NCI-H2171 (cell line): Measurements from ENCODE around the gene FAM216A.
"Not testable (repeated sequence)": the region's sequence is repeated elsewhere in the genome, so short reads cannot be mapped to it uniquely, and the experiment has no call there.

Experiments used
- DNase-seq: peaks from one replicate; lab custom pipeline; 2025; lab: John Stamatoyannopoulos, UW

FAM216A gene

DNA sequence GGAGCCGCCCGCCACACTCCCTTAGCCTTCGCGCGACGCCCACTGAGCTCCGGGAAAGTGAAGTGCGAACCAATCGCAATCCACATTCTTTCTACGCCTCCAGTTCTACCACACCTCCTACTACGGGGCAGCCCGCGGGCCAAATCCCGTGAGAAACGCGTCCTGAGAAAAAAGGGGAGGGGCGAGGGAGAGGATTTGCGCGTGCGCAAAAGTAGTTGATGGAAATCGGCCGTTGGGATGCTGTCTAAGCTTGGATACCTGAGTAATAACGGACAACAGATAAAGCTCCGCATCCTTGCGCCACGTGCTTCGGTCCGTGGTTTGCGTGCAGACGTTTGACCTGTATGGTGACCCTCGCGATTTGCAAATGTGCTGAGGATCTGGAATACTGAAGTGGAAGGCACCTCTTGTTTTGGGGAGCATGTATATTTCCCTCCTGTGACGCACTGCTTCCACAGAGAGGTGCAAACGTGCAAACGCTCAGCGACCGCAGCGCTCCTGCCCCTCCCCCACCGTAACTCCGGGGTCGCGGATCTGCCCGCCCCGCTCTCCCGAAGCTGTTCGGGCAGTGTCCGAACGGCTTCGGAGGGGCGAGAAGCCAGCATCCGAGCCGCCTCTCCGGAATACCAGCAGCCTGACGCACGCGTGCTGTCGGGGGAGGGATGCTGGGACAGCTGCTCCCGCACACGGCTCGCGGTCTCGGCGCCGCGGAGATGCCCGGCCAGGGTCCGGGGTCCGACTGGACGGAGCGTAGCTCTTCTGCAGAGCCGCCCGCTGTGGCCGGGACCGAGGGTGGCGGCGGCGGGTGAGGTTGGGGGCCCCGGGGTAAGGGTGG, at the start of gene FAM216A, which contains the start of gene GPN3:
Gene FAM216A, plus strand, starts transcription at position 632 of the 835 bp plus-strand sequence. Its CDS starts 31 bp downstream, at position 663.
Gene GPN3, minus strand, starts transcription at position 44 of the 835 bp plus-strand sequence. CDS start 54 bp downstream, outside the sequence.
- peak; percentile 98 for DNase-seq

DNA sequence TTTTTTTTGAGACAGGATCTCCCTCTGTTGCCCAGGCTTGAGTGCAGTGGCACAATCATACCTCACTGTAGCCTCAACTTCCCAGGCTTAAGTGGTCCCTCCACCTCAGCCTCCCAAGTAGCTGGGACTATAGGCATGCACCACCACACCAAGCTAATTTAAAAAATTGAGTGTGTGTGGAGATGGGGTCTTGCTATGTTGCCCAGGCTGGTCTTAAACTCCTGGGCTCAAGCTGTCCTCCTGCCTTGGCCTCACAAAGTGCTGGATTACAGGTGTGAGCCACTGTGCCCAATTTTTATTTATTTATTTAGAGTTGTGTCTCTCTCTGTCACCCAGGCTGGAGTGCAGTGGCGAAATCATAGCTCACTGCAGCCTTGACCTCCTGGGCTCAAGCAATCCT, 48.0 kb upstream of the FAM216A start:
- not testable (repeated sequence) for DNase-seq

- DNase-seq: no peak
Measured at GRCh38 chr12:110421159-110421661, 47.4 kb upstream of the FAM216A start.

GRCh38 chr12:110421701-110422100, 46.9 kb upstream of the FAM216A start:
- DNase-seq: no peak

DNA sequence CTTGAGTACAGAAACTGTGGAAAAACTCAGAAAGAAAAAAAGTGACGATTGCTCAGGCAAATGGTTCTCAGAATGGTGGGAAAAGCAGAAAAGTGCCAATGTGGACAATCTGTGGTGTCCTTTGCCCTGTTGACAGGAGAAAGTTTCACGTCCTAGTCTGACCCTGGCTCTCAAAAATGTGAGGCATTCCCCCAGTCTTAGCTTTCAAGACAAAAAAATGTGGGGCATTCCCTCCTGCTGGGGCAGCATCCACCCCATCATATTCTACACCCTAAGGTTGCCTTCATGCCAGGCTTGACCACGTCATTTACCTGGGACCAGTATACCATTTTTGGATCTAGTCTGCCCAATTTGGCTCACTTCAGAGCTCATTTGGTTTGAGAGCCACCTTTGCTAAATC, 44.4 kb upstream of the FAM216A start:
- no peak for DNase-seq

GRCh38 chr12:110426406-110426805, 42.2 kb upstream of the FAM216A start:
- DNase-seq: no peak

- not testable (repeated sequence) for DNase-seq
Measured at GRCh38 chr12:110429676-110430075, 39.0 kb upstream of the FAM216A start.

DNA sequence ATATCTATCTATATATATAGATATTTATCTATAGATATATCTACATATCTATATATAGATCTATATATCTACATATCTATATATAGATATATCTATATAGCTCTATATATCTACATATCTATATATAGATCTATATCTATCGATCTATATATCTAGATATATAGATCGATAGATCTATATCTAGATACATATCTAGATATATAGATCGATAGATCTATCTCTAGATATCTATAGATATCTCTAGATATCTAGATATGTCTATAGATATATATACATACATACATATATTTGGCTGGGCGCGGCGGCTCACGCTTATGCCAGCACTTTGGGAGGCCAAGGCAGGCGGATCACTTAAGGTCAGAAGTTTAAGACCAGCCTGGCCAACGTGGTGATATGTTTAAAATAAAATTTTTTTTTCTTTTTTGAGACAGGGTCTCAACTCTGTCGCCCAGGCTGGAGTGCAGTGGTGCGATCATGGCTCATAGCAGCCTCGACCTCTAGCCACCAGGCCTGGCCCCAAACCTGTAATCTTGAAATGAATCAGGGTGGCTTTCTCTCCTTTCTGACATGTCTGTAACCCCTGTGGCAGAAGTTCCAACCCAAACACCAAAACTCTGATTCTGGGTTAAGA, 36.6 kb upstream of the FAM216A start:
- no peak for DNase-seq

- no peak for DNase-seq
Measured at GRCh38 chr12:110436231-110436630, 32.4 kb upstream of the FAM216A start.

DNA sequence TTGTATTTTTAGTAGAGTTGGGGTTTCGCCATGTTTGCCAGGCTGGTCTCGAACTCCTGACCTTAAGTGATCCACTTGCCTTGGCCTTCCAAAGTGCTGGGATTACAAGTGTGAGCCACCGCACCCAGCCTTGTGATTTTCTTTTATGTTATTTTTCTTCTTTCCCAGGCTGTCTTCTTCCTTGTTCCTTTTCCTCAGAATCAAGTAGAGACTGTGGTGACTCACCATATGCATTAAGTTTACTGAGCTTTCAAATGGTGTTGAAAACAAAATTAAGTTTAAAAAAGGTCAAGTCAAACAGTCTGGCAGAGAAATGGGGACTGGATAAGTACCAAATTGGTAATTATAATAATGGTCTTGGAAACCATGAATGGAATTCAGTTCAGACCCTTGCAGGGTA, 24.2 kb upstream of the FAM216A start:
- DNase-seq: no peak

DNA sequence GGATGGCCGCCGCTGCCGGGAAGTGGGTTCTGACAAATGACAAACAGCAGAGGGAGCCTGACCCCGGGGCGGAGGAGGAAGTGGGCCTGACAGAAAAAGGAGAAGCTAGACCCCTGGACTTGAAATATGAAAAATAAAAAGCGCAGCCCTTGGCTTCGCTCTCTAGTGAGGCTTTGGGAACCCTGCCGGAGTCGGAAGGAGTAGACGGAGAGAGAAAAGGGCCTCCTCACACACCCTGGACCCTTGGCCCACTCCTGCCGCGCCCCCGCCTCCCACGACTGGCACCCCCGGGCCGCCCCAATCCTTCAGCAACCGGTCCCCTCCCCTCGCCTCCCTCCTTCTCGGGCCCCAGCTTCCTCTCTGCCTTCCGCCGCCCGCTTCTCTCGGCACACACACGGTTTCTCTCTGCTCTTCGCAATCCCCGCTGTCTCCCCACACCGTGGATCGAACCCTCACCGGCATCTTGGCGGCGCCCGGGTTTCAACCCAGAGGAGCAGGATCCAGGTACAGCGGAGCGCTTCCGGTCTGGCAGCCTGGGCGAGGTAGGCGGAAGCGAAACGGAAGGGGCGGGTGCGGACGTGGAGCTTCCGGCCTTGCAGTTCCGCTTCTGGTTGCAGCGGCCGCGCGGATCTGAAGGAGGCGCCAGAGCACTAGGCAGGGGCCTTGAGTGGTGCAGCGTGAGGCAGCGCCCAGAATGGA, 18.7 kb upstream of the FAM216A start, which contains the start of gene ARPC3:
Gene ARPC3, minus strand, starts transcription at position 539 of the 699 bp plus-strand sequence. Its CDS starts 77 bp downstream, at position 462.
- DNase-seq: peak; percentile 94

DNA sequence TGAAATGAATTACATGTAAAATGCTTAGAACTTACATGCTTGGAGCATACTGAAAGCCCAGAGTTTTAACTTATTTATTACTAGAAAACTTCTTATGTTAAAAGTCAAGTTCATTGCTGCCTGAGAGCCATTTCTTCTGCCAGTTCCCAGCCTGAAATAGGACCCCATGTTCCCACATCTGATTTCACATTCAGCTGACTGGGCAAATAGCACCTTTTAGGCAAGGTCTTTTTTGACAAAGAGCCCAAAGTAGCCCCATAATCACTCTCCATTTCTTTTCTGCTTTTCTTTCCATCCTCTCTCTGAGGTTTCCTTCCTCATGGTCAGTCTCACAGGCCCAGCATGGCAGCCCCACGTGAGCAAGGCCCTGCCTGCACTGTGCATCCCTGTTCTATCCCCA, 17.4 kb upstream of the FAM216A start:
- no peak for DNase-seq

- DNase-seq: no peak
Measured at GRCh38 chr12:110453569-110454296, 14.9 kb upstream of the FAM216A start.

GRCh38 chr12:110458756-110459155, 9.9 kb upstream of the FAM216A start:
- no peak for DNase-seq

DNA sequence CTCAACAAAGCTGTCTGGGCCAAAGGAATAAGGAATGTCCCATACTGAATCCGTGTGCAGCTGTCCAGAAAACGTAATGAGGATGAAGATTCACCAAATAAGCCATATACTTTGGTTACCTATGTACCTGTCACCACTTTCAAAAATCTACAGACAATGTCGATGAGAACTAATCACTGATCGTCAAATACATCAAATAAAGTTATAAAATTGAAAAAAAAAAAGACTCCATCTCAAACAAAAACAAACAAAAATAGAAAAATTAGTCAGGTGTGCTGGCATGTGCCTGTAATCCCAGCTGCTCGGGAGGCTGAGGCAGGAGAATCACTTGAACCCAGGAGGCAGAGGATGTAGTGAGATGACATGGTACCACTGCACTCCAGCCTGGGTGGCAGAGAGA, 7.5 kb upstream of the FAM216A start:
- not testable (repeated sequence) for DNase-seq

DNA sequence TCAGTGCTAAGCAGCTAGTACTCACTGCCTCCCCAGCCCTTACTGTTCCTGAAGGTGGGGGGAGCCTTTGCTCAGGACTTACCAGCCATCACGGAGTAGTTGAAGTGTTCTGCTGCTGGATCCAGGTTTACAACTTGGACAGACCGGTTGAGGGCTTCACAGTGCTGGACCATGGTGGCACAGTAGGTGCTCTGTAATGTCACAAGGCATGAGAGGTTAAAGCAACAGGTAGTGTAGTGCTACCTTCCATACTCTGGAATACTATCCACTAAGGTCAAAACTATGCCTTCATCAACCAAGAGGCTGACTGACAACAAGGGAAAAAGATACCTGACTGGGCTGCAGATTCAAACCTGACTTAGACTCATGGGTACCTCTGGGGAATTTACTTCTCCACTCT, 3.6 kb upstream of the FAM216A start:
- no peak for DNase-seq

DNA sequence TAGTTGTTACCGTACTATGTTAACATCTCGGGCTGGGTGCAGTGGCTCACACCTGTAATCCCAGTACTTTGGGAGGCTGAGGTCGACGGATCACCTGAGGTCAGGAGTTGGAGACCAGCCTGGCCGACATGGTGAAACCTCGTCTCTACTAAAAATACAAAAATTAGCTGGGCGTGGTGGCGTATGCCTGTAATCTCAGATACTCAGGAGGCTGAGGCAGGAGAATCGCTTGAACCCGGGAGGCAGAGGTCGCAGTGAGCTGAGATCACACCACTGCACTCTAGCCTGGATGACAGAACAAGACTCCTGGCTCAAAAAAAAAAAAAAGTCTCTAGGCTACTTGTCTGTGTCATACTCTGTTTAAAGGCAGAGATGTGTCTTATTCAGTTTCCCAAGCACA, 2.9 kb upstream of the FAM216A start:
- not testable (repeated sequence) for DNase-seq

DNA sequence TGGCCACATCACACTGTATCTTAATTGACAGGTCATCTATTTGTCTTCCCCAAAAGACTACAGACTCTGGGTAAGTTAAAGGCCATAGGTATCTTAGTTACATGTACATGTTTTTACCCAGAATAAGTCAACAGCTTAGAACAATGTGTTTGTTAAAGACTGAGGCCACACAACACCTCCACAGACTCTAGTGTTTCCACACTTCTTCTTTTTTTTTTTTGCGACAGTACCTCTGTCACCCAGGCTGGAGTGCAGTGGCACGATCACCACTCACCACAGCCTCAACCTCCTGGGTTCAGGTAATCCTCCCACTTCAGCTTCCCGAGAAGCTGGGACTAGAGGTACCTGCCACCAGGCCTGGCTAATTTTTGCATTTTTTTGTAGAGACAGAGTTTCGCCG, 1.9 kb upstream of the FAM216A start:
- no peak for DNase-seq

DNA sequence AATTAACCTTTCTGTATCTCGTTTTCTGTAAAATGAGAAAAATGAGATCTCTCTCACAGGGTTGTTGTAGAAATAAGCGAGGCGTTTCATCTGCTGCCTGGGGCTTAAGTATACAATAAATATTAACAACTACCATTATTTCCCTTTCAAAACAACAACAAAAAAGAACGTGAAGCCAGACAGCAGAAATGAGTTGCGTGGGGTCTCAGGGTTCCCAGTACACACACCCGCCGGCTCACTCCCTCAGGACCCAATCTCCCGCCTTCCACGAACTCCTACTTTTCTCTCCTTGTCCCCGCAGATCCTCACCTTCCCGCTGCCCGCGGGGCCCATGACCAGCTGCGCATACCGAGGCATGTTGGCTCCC, 815 bp upstream of the FAM216A start:
- DNase-seq: no peak

DNA sequence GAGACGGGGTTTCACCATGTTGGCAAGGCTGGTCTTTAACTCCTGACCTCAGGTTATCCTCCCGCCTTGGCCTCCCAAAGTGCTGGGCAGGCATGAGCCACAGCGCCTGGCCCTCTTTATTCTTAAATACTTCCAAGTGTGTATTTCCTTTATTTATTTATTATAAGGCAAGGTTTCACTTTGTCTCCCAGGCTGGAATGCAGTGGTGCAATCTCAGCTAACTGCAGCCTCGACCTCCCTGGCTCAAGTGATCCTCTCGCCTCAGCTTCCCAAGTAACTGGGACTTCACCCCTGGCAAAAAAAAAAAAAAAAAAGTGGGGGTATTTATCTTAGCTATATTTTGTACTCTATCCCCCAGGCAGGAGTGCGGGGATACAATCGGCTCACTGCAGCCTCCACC, 6.8 kb downstream of the FAM216A start:
- no peak for DNase-seq

- no peak for DNase-seq
Measured at GRCh38 chr12:110498984-110499706, 30.5 kb downstream of the FAM216A start.
